HEK293T (cell line): Measurements from ENCODE around the gene ARHGEF10L.

Experiments used
- PKNOX1 ChIP-seq: fragments of 450-650 bp; IDR thresholded peaks from 2 replicates; pipeline ENCODE4 v1.6.1; 2016
- SP1 ChIP-seq: fragments of 450-650 bp; IDR thresholded peaks from 2 replicates; pipeline ENCODE4 v1.6.1; 2017

GRCh38 chr1:17744666-17745478, 205.4 kb downstream of the ARHGEF10L start:
- TF ChIP-seq PKNOX1: no peak
- no peak for TF ChIP-seq SP1
